IPS-15b (cell line): ENCODE results near the gene CDK6.

Source experiments
- H3K27me3 ChIP-seq: one replicate; pipeline ENCODE4 v1.6.1; 2013; ENCODE audit warnings: low read length; ENCODE audit not compliant: control insufficient read depth, insufficient read depth
- H3K36me3 ChIP-seq: one replicate; pipeline ENCODE4 v1.6.1; 2013; ENCODE audit warnings: low read length; ENCODE audit not compliant: control insufficient read depth, insufficient read depth
- H3K4me1 ChIP-seq: one replicate; pipeline ENCODE4 v1.6.1; 2013; ENCODE audit warnings: mild to moderate bottlenecking, low read length; ENCODE audit not compliant: control insufficient read depth, insufficient read depth
- H3K4me3 ChIP-seq: one replicate; pipeline ENCODE4 v1.5.1; 2013; ENCODE audit warnings: low read depth, low read length
- H3K9ac ChIP-seq: one replicate; pipeline ENCODE4 v1.6.1; 2013; ENCODE audit warnings: low read depth, mild to moderate bottlenecking, low read length
- H3K9me3 ChIP-seq: one replicate; pipeline ENCODE4 v1.6.1; 2013; ENCODE audit warnings: mild to moderate bottlenecking, low read length; ENCODE audit not compliant: control insufficient read depth, insufficient read depth

CDK6 gene

DNA sequence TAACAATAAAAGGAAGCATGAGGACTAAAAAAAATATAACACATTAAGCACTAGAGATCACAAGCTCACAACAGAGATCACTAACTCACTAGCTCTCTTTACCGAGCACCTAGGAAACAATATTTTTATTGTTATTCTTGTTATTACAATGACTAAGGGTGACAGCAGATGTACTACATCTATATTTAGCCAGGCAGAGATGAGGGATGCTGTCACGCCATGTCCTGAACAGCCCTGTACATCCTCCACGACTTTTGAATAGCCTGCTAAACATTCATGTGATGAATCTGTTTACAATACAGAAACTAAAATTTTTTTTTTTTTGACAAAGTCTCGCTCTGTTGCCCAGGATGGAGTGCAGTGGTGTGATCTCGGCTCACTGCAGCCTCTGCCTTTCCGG, 268.9 kb downstream of the CDK6 start:
- Histone ChIP-seq H3K9me3 (no peaks in the 10 kb centered on the region), H3K27me3 (no peaks in the 10 kb centered on the region), H3K36me3 (peaks cover 5% of the 10 kb centered on the region), H3K4me1 (no peaks in the 10 kb centered on the region), H3K9ac (no peak overlapping the region), H3K4me3 (no peak overlapping the region)

DNA sequence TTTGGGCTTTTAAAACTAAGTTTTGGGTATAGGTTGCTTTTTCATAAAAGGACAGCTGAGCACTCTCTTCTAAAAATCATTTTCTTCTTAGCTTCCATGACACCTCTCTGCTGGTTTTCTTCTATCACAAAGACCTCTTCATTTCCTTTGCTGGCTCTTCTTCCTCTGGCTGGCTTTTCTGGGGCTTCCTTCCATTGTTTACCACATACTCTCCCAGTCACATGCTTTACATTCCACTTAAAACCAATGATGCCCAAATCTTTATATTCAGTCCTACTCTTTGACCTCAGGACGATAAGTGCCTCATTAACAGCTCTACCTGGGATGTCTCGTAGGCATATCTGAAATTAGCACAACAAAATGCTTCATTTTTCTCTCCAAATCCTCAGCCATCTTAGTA, 273.0 kb downstream of the CDK6 start:
- Histone ChIP-seq H3K4me3 (no peak overlapping the region), H3K9ac (no peak overlapping the region), H3K27me3 (no peaks in the 10 kb centered on the region), H3K4me1 (no peaks in the 10 kb centered on the region), H3K36me3 (peaks cover 3% of the 10 kb centered on the region), H3K9me3 (no peaks in the 10 kb centered on the region)

DNA sequence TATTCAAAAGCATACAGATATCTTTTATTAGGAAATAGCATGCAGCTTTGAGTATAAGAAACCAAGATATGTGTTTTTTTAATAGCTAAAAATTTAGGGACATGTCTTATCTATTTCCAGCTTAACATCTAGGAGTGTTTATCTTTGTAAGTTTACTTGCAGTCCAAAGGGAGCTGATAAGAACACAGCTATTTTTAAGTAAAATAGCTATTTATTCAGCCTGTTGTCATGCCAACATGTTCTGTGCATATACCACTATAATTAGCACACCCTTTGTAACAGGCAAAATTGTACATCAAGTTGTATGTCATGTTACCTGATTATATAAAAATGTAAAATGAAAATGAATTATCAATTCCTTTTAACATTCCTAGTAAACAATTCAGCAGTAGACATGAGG, 275.8 kb downstream of the CDK6 start:
- H3K4me3 ChIP-seq = no peak overlapping the region
- no peaks in the 10 kb centered on the region for H3K27me3 ChIP-seq
- no peaks in the 10 kb centered on the region for H3K9me3 ChIP-seq
- H3K4me1 ChIP-seq = no peaks in the 10 kb centered on the region
- H3K9ac ChIP-seq = no peak overlapping the region
- no peaks in the 10 kb centered on the region for H3K36me3 ChIP-seq

DNA sequence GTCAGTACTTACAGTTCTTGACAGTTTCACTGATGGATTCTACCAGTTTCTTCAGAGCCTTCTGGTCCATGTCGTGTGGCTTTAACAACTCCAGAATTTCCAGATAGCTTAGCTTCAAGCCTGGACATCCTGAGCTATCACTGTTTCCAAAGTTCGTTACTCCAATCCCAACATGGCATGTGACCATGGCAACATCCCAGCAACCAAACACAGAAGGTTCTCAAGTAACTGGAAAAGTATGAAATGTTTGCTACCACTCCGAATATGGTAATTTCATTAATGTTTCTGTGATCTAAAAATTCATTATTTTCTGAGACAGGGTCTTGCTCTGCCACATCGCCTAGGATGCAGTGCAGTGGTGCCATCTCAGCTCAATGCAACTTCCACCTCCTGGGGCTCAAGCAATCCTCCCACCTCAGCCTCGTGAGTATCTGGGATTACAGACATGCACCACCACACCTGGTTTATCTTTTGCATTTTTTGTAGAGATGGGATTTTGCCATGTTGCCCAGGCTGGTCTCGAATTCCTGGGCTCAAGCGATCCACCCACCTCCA, 278.5 kb downstream of the CDK6 start:
- H3K27me3 ChIP-seq = no peaks in the 10 kb centered on the region
- no peaks in the 10 kb centered on the region for H3K4me1 ChIP-seq
- no peak overlapping the region for H3K4me3 ChIP-seq
- no peaks in the 10 kb centered on the region for H3K36me3 ChIP-seq
- no peak overlapping the region for H3K9ac ChIP-seq
- no peaks in the 10 kb centered on the region for H3K9me3 ChIP-seq

DNA sequence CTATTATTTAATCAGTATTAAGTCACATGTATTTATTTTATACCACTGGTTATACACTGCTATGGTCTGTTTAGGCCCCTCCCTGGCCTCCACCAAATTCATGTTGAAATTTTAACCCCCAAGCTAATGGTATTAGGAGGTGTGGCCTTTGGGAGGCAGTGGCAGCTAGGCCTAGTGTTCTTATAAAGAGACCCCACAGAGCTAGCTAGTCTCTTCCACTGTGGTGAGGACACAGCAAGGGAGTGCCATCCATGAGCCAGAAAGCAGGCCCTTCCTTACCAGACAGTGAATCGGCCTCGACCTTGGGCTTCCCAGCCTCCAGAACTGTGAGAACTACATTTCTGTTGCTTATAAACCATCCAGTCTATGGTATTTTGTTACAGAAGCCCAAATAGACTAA, 279.1 kb downstream of the CDK6 start:
- Histone ChIP-seq H3K9ac (no peak overlapping the region), H3K36me3 (no peaks in the 10 kb centered on the region), H3K4me3 (no peak overlapping the region), H3K4me1 (no peaks in the 10 kb centered on the region), H3K9me3 (no peaks in the 10 kb centered on the region), H3K27me3 (no peaks in the 10 kb centered on the region)
